Breast epithelium (tissue), 3 donors: ENCODE measurements around the gene FAM163B.

Experiments used
- CTCF ChIP-seq, 3 donors: fragments of 450-650 bp; IDR thresholded peaks; one replicate each; pipeline ENCODE4 v1.5.1; 2016 to 2017; ENCODE audit warnings: antibody characterized with exemption in 3 of 3, mild to moderate bottlenecking in 3 of 3, moderate library complexity in 3 of 3
- POLR2A ChIP-seq: fragments of 450-650 bp; IDR thresholded peaks from one replicate; pipeline ENCODE4 v1.6.1; 2016; ENCODE audit warnings: antibody characterized with exemption, mild to moderate bottlenecking, moderate library complexity
- POLR2AphosphoS5 ChIP-seq, 3 donors: sonication (generic); formaldehyde crosslinking; IDR thresholded peaks; one replicate each; pipeline ENCODE4 v1.6.1; 2017; ENCODE audit warnings: antibody characterized with exemption in 3 of 3

- no peak for TF ChIP-seq CTCF (IDR thresholded peaks at IDR 0.05)
- no peak for TF ChIP-seq POLR2AphosphoS5 (IDR thresholded peaks at IDR 0.05)
- TF ChIP-seq POLR2A: no peak
Measured at GRCh38 chr9:133583111-133583510, 26.1 kb downstream of the FAM163B start.
